ENCODE data around the gene CDHR1.

- TF ChIP-seq CTCF (IDR thresholded peaks at IDR 0.05) (no peak), EP300 (IDR thresholded peaks at IDR 0.05) (no peak)
These were observed 35.8 kb upstream of the CDHR1 start for GRCh38 chr10:84158550-84158949.

All from esophagus muscularis mucosa (tissue), 3 donors.